CD4-positive, alpha-beta T cell treated with Interleukin-10 for 1 hour (primary cell): ENCODE measurements around the gene TCTA.

Experiments used
- DNase-seq: peaks from one replicate; pipeline ENCODE4 v3.0.0-alpha.2; 2020

Gene TCTA

GRCh38 chr3:49410846-49411534, 1.2 kb upstream of the TCTA start:
- DNase-seq = no peak

- peak; percentile 66 for DNase-seq
Measured at GRCh38 chr3:49411535-49411967, 672 bp upstream of the TCTA start.

GRCh38 chr3:49412632-49413337, 562 bp downstream of the TCTA start:
- no peak for DNase-seq

GRCh38 chr3:49413338-49413734, 1.1 kb downstream of the TCTA start:
- no peak for DNase-seq

- DNase-seq = no peak
Measured at GRCh38 chr3:49414753-49415152, 2.5 kb downstream of the TCTA start.

GRCh38 chr3:49415931-49416601, 3.8 kb downstream of the TCTA start:
- DNase-seq = peak; percentile 87

- DNase-seq = no peak
Measured at GRCh38 chr3:49416867-49417266, 4.6 kb downstream of the TCTA start.

- DNase-seq = no peak
Measured at GRCh38 chr3:49417516-49418120, 5.4 kb downstream of the TCTA start.

- no peak for DNase-seq
Measured at GRCh38 chr3:49421890-49422378, 9.7 kb downstream of the TCTA start.

- DNase-seq = no peak
Measured at GRCh38 chr3:49422379-49423248, 10.4 kb downstream of the TCTA start, which contains the start of gene AMT. AMT (minus strand) TSS chr3:49422473; CDS start chr3:49422450, 23 bp downstream.

GRCh38 chr3:49424816-49425215, 12.6 kb downstream of the TCTA start:
- no peak for DNase-seq

- no peak for DNase-seq
Measured at GRCh38 chr3:49427586-49427985, 15.4 kb downstream of the TCTA start.

- no peak for DNase-seq
Measured at GRCh38 chr3:49428752-49429080, 16.5 kb downstream of the TCTA start.

- DNase-seq = no peak
Measured at GRCh38 chr3:49434731-49435130, 22.5 kb downstream of the TCTA start.

GRCh38 chr3:49445391-49445790, 33.2 kb downstream of the TCTA start:
- DNase-seq = no peak

- no peak for DNase-seq
Measured at GRCh38 chr3:49453621-49454020, 41.4 kb downstream of the TCTA start.

GRCh38 chr3:49454458-49454857, 42.2 kb downstream of the TCTA start:
- DNase-seq = no peak

- no peak for DNase-seq
Measured at GRCh38 chr3:49454898-49455681, 42.9 kb downstream of the TCTA start.

- no peak for DNase-seq
Measured at GRCh38 chr3:49456466-49456865, 44.2 kb downstream of the TCTA start.

- no peak for DNase-seq
Measured at GRCh38 chr3:49460188-49460890, 48.1 kb downstream of the TCTA start.

GRCh38 chr3:49460956-49461355, 48.7 kb downstream of the TCTA start:
- no peak for DNase-seq
